Measurements from ENCODE around the gene SNX17. TPM values are rescaled to one million over a fixed set of nuclear protein-coding genes. Genes with fewer than 3 reads are reported as not detected.
A peak's percentile ranks its signal among the peaks of the same experiment; 100 is the strongest.

Gene SNX17
- total and polyA plus RNA-seq, 2 donors (not counting 1 experiment from before 2014, with no cell fraction given) = 118 to 155 TPM

DNA sequence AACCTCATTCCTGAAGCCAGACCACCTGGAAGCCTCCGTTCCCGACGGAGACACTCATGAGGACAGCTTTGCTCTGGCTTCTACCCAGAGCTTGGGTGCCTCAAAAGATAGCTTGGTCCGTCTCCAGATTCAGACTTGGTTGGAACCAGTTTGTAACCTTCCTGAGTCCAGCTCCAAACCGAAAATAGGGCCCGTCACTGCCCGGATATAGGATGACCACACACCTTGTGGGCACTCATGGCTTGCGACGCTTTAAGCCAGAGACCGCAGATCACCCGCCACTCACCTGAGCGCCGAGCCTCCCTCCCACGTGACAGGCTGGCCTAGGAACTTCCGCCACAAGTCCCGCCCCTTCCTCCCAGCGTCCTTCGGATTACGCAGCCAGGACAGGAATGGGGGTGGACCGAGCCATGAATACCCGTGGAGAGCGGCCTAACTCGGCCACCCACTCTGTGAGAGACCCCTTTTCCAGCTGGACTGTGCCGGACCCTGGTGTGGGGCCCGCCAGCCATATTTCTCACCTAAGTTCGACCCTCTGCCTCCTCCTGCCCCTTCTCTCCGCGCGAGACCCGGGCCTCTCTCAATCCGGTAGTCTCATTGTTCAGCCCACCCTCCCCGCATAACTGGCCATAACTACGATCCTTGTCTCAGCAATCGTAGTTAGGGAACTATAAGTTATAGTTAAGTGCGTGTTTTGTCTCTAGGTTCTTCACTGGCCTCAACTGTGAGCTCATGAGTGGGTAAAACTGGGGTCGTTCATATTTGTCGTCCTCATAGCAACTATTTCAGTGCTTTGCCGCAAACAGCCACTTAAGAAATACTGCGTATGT, 47.4 kb upstream of the SNX17 start, which contains the start of gene MPV17:
TSS of gene MPV17 (minus strand) at position 332 of the 830 bp plus-strand sequence. CDS start 580 bp downstream, outside the sequence.
- Histone ChIP-seq H3K9me3 (ENCODE audit: control insufficient read depth, insufficient read depth, low read depth, low read length) (no peaks in the 10 kb centered on the region), H3K4me3 (replicated peaks in 1 of 4; ENCODE audit: control extremely low read depth in 1 of 4, insufficient read depth in 1 of 4, low read depth in 3 of 4, low read length in 4 of 4) (peak within 1 kb of the TSS; percentile 48 to 99 (median 84)), H3K27ac (ENCODE audit: insufficient read depth, low read length) (peak within 1 kb of the TSS; percentile 93), H3K4me2 (ENCODE audit: extremely low read depth, insufficient read depth, low read length) (peak within 1 kb of the TSS; percentile 99), H3K36me3 (ENCODE audit: control insufficient read depth, insufficient read depth, low read length) (peaks cover 7% of the 10 kb centered on the region), H3K9ac (ENCODE audit: insufficient read depth, low read length) (peak within 1 kb of the TSS; percentile 82), H3K4me1 (ENCODE audit: control insufficient read depth, extremely low read depth, insufficient read depth, low read length) (peaks cover 15% of the 10 kb centered on the region), H3K79me2 (ENCODE audit: control insufficient read depth, insufficient read depth, low read length) (peaks cover 8% of the 10 kb centered on the region), H4K20me1 (ENCODE audit: control insufficient read depth, extremely low read depth, insufficient read depth, low read length) (no peaks in the 10 kb centered on the region), H2AFZ (ENCODE audit: low read length) (peak within 1 kb of the TSS; percentile 30), H3K27me3 (ENCODE audit: control insufficient read depth, insufficient read depth, low read length) (no peaks in the 10 kb centered on the region)
- peak; percentile 90 to 93 for DNase-seq (ENCODE audit: low read depth in 2 of 2)
- TF ChIP-seq EZH2 (IDR thresholded peaks at IDR 0.05; ENCODE audit: low read length, missing control alignments) (no peak), CTCF (conservative IDR thresholded peaks at IDR 0.05 in 1 of 2, IDR thresholded peaks at IDR 0.05 in 1 of 2; ENCODE audit: low read depth in 1 of 2, low read length in 2 of 2) (no peak)

DNA sequence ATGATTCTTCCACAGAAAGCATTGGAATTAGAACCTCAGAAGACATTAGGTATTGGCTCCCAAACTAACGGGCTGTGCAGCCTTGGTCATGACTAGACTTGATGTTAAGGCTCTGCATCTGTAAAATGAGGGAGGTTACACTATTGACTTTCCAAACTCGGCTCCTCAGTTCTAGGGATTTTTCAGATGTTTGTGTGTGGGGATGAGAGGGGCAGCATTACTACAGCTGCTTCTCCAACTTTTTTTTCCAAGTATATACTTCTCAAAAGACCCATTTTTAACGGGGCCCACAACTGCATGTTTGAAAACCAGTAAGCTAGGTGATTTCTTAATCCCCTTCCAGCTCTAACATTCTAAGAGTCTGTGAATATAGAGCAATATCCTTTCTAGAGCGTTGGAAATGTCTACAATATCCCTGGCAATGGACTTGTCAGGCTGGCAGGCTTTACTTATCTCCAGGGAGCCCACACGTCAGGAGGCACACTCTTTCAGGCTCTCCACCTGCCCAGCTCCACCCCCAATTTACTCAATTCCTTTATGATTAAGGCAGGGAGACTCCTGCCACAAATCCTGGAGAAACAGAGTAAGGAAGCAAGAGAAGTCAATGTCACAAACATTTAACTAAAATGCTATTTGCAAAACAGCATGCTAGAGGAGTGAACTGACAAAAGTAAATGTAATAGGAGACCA, 46.7 kb upstream of the SNX17 start:
- Histone ChIP-seq H3K27ac (ENCODE audit: insufficient read depth, low read length) (peak overlapping the region; percentile 93), H3K9ac (ENCODE audit: insufficient read depth, low read length) (peak overlapping the region; percentile 82), H3K4me3 (replicated peaks in 1 of 4; ENCODE audit: control extremely low read depth in 1 of 4, insufficient read depth in 1 of 4, low read depth in 3 of 4, low read length in 4 of 4) (peak overlapping the region; percentile 48 to 99 (median 84)), H3K79me2 (ENCODE audit: control insufficient read depth, insufficient read depth, low read length) (peaks cover 8% of the 10 kb centered on the region), H3K4me2 (ENCODE audit: extremely low read depth, insufficient read depth, low read length) (peak overlapping the region; percentile 99), H3K27me3 (ENCODE audit: control insufficient read depth, insufficient read depth, low read length) (no peaks in the 10 kb centered on the region), H4K20me1 (ENCODE audit: control insufficient read depth, extremely low read depth, insufficient read depth, low read length) (no peaks in the 10 kb centered on the region), H2AFZ (ENCODE audit: low read length) (peak overlapping the region; percentile 11), H3K36me3 (ENCODE audit: control insufficient read depth, insufficient read depth, low read length) (peaks cover 9% of the 10 kb centered on the region), H3K4me1 (ENCODE audit: control insufficient read depth, extremely low read depth, insufficient read depth, low read length) (peaks cover 15% of the 10 kb centered on the region), H3K9me3 (ENCODE audit: control insufficient read depth, insufficient read depth, low read depth, low read length) (no peaks in the 10 kb centered on the region)
- DNase-seq (ENCODE audit: low read depth in 2 of 2) = no peak
- TF ChIP-seq CTCF (conservative IDR thresholded peaks at IDR 0.05 in 1 of 2, IDR thresholded peaks at IDR 0.05 in 1 of 2; ENCODE audit: low read depth in 1 of 2, low read length in 2 of 2) (no peak), EZH2 (IDR thresholded peaks at IDR 0.05; ENCODE audit: low read length, missing control alignments) (no peak)

GRCh38 chr2:27324720-27325119, 45.7 kb upstream of the SNX17 start:
- H3K4me2 ChIP-seq (ENCODE audit: extremely low read depth, insufficient read depth, low read length) = no peak overlapping the region
- DNase-seq (ENCODE audit: low read depth in 2 of 2) = no peak
- no peak overlapping the region for H3K4me3 ChIP-seq (replicated peaks in 1 of 4; ENCODE audit: control extremely low read depth in 1 of 4, insufficient read depth in 1 of 4, low read depth in 3 of 4, low read length in 4 of 4)
- no peaks in the 10 kb centered on the region for H3K27me3 ChIP-seq (ENCODE audit: control insufficient read depth, insufficient read depth, low read length)
- H4K20me1 ChIP-seq (ENCODE audit: control insufficient read depth, extremely low read depth, insufficient read depth, low read length) = no peaks in the 10 kb centered on the region
- H3K9ac ChIP-seq (ENCODE audit: insufficient read depth, low read length) = no peak overlapping the region
- H3K36me3 ChIP-seq (ENCODE audit: control insufficient read depth, insufficient read depth, low read length) = peaks cover 14% of the 10 kb centered on the region
- H3K9me3 ChIP-seq (ENCODE audit: control insufficient read depth, insufficient read depth, low read depth, low read length) = no peaks in the 10 kb centered on the region
- H3K27ac ChIP-seq (ENCODE audit: insufficient read depth, low read length) = no peak overlapping the region
- TF ChIP-seq CTCF (conservative IDR thresholded peaks at IDR 0.05 in 1 of 2, IDR thresholded peaks at IDR 0.05 in 1 of 2; ENCODE audit: low read depth in 1 of 2, low read length in 2 of 2) (no peak), EZH2 (IDR thresholded peaks at IDR 0.05; ENCODE audit: low read length, missing control alignments) (no peak)
- H3K79me2 ChIP-seq (ENCODE audit: control insufficient read depth, insufficient read depth, low read length) = peaks cover 8% of the 10 kb centered on the region
- H2AFZ ChIP-seq (ENCODE audit: low read length) = no peak overlapping the region
- H3K4me1 ChIP-seq (ENCODE audit: control insufficient read depth, extremely low read depth, insufficient read depth, low read length) = peaks cover 15% of the 10 kb centered on the region
